IPS-NIHi11 (cell line): Measurements from ENCODE around the gene ARMH3.
A peak's percentile ranks its signal among the peaks of the same experiment; 100 is the strongest.

Source experiments
- DNase-seq: peaks from one replicate; pipeline ENCODE4 v3.0.0; 2012; ENCODE audit warnings: mixed read lengths, low spot score

The ARMH3 gene

GRCh38 chr10:101829561-101830315 lies 226.2 kb downstream of the ARMH3 start:
- peak; percentile 98 for DNase-seq

- DNase-seq, result no peak
Observed at GRCh38 chr10:101828766-101829551, 227.0 kb downstream of the ARMH3 start.

GRCh38 chr10:101827919-101828600 lies 227.9 kb downstream of the ARMH3 start:
- no peak for DNase-seq

- no peak for DNase-seq
Observed at GRCh38 chr10:101826852-101827434, 229.0 kb downstream of the ARMH3 start.

- DNase-seq, result no peak
Observed at GRCh38 chr10:101824736-101825135, 231.2 kb downstream of the ARMH3 start.

GRCh38 chr10:101818872-101819633 lies 236.9 kb downstream of the ARMH3 start:
- DNase-seq, result peak; percentile 42

- DNase-seq, result peak; percentile 94
Observed at GRCh38 chr10:101818119-101818871, 237.7 kb downstream of the ARMH3 start, which contains the start of gene OGA. Gene OGA (minus strand): TSS chr10:101818444. CDS start chr10:101818022, 422 bp downstream.

GRCh38 chr10:101817337-101818118 lies 238.4 kb downstream of the ARMH3 start:
- peak; percentile 58 for DNase-seq

GRCh38 chr10:101816913-101817336 lies 239.0 kb downstream of the ARMH3 start:
- no peak for DNase-seq

GRCh38 chr10:101816376-101816775 lies 239.6 kb downstream of the ARMH3 start:
- DNase-seq, result no peak

GRCh38 chr10:101814466-101815071 lies 241.4 kb downstream of the ARMH3 start:
- DNase-seq, result no peak

- no peak for DNase-seq
Observed at GRCh38 chr10:101812606-101813005, 243.4 kb downstream of the ARMH3 start.

- no peak for DNase-seq
Observed at GRCh38 chr10:101807158-101807557, 248.8 kb downstream of the ARMH3 start.

GRCh38 chr10:101803511-101803910 lies 252.5 kb downstream of the ARMH3 start:
- DNase-seq, result no peak

- no peak for DNase-seq
Observed at GRCh38 chr10:101797403-101798059, 258.4 kb downstream of the ARMH3 start.
